CD4-positive, alpha-beta T cell treated with Interleukin-2 at 100 ng/mL for 4 hours (primary cell): ENCODE data around the gene PGLYRP3.
A peak's percentile ranks its signal among the peaks of the same experiment; 100 is the strongest.

ENCODE experiments used
- DNase-seq: peaks from one replicate; pipeline ENCODE4 v3.0.0-alpha.2; 2020; ENCODE audit warnings: low spot score

PGLYRP3 gene

DNA sequence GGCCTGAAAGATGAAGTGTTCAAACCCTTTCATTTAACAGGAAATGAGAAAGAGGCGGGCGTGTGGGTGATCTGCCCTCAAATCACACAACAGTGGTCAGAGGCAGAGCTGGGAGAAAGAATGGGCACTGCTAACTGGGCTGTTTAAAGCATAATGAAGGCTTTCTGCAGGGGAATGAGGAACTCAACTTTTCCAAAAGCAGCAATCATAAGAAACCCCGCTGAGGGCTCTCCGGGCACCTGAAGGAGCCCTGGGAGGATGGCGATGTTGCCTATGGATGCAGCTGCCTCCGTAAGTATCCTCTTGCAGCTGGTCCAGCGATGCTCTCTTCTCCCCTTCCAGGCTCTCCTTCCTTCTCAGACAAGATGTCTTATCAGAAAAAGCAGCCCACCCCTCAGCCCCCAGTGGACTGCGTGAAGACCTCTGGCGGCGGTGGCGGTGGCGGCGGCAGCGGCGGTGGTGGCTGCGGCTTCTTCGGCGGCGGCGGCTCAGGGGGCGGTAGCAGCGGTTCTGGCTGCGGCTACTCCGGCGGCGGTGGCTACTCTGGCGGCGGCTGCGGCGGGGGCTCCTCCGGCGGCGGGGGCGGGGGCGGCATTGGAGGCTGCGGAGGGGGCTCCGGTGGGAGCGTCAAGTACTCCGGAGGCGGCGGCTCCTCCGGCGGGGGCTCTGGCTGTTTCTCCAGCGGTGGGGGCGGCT is 52.0 kb downstream of the PGLYRP3 start:
- DNase-seq, result peak; percentile 5

DNA sequence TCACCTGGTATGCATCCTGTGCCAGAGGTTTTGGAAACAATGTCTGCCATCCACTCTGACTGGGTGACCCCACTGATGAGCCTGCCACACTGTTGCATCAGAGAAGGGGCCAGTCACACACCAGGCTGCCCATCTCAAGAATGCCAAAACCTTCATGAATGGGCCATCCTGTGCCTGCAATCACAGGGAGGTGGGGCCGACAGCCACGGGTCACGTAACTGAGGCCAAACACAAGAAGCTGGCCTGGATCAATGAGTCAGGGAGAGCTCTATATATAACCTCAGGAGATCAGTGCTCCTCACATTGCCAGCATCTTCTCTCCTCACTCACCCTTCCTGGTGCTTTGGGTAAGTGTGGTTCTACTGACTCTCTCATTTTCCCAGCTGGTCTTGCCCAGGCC is 53.4 kb downstream of the PGLYRP3 start, which contains the start of gene LORICRIN:
Gene LORICRIN, plus strand, starts transcription at position 301 of the 400 bp plus-strand sequence. CDS start 1,263 bp downstream, outside the sequence.
- no peak for DNase-seq

DNA sequence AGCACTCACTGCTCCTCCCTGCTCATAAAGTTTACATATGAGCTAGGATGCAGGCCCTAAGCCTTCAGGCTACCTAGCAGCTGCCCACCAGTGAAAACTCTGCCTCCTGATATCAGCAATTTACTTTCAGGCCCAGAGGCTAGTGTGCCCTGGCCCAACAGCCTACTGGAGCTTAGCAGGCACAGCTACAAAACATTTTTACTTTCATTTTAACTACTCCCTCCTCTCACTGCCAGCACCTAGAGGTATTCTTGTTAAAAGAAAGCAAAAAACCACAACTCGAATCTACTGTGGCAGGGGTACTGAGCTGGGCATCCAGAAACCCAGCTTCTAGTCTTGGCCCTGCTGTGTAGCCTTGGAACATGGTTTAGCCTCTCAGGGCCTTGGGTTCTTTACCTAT is 59.1 kb downstream of the PGLYRP3 start:
- no peak for DNase-seq

GRCh38 chr1:153253076-153253475 is 59.7 kb downstream of the PGLYRP3 start:
- DNase-seq, result no peak

DNA sequence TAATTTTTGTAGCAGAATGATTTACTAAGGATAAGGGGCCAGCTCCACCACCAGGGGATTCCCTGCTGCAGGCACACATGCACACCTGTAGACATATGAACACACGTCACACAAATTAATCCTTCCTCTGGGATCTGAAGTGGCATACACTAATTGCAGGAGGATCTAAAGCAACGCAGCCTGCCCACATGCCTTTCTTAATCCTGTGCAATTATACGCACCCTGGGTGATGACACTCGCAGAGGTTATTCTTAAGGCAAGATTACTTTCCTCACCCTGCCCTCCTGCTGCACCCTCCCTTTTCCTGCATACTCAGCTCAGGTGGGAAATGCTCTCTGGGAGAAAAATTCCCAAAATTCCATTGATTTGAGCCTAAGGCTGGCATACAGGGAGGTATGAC is 60.8 kb downstream of the PGLYRP3 start:
- DNase-seq, result no peak

- DNase-seq, result no peak
Observed at GRCh38 chr1:153251562-153251961, 61.2 kb downstream of the PGLYRP3 start.

GRCh38 chr1:153251087-153251486 is 61.7 kb downstream of the PGLYRP3 start:
- DNase-seq, result no peak

DNA sequence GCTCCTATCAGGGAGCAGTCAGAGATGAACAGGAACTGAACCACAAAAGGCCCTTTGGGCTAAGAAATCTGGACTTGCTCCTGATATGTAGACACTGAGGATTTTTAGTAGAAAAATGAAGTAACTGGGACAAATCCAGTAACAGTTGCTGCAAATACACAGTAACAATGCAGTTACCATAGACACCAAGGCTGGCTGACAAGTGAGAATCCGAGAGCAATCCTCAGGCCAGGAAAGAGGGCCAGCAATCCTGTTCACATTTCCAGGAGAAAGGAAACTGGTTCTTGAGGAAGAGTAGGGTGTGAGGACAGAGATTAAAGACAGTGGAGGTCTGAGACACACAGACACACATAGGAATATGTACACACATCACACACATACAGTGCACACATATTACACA is 62.6 kb downstream of the PGLYRP3 start:
- no peak for DNase-seq

DNA sequence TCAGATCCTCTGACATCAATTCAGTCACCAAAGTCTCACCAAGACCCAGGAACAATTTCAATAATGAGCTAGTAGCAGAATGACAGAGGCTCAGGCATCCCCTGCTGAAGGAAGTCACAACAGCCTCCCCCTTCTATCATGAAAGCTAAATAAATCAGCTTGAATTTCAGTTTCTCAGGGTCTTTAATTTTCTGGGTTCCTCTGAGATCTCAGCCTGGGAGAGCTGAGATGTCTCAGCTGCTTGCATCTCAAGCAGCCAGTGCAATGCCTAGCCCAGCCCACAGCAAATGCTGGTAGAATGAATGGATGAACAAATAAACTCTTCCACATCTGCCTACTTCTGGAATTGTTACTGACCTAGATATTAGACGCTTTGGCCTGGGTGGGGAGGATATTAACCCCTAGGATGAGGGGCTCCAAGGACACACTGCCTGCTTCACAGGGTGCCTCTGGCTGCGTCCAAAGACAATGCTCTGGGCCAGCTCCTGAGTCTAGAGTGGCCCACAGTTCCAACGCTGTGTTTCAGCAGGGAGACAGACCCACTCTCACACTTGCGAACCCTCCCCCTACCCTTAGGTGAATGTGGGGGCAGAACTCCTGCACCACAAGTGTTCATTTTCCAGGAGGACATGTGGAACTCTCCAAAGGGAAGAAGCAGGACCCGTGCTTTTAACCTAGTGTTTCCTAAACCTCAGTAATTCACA is 64.4 kb downstream of the PGLYRP3 start:
- DNase-seq, result no peak
